H4 (cell line): ENCODE results near the gene CACHD1. TPM values are rescaled to one million over a fixed set of nuclear protein-coding genes. Genes with fewer than 3 reads are reported as not detected.
A peak's percentile ranks its signal among the peaks of the same experiment; 100 is the strongest.
"Not testable (repeated sequence)": the region's sequence is repeated elsewhere in the genome, so short reads cannot be mapped to it uniquely, and the experiment has no call there.

ENCODE experiments used
- DNase-seq: peaks from one replicate; pipeline ENCODE4 v3.0.0-alpha.2; 2015; ENCODE audit warnings: low spot score
- total RNA-seq: library from RNA; depleted of rRNA; stranded (reverse); fragments of >200 nt; shearing (Covaris generic); gene quantifications from 2 replicates; pipeline ENCODE4 v1.2.3, GENCODE V29; 2014

The CACHD1 gene
- total RNA-seq, 1 experiment from 2014 or later = 9.1 TPM

GRCh38 chr1:64496606-64497005 lies 26.7 kb downstream of the CACHD1 start:
- no peak for DNase-seq

- no peak for DNase-seq
Observed at GRCh38 chr1:64497088-64497883, 27.4 kb downstream of the CACHD1 start.

- DNase-seq = no peak
Observed at GRCh38 chr1:64498325-64498724, 28.4 kb downstream of the CACHD1 start.

- DNase-seq = no peak
Observed at GRCh38 chr1:64499011-64499410, 29.1 kb downstream of the CACHD1 start.

- DNase-seq = no peak
Observed at GRCh38 chr1:64499966-64500365, 30.0 kb downstream of the CACHD1 start.

GRCh38 chr1:64502083-64502482 lies 32.2 kb downstream of the CACHD1 start:
- no peak for DNase-seq

GRCh38 chr1:64502931-64503330 lies 33.0 kb downstream of the CACHD1 start:
- DNase-seq = no peak

GRCh38 chr1:64505232-64505943 lies 35.5 kb downstream of the CACHD1 start:
- DNase-seq = no peak

GRCh38 chr1:64505944-64506655 lies 36.2 kb downstream of the CACHD1 start:
- no peak for DNase-seq

GRCh38 chr1:64508629-64509028 lies 38.7 kb downstream of the CACHD1 start:
- no peak for DNase-seq

GRCh38 chr1:64511044-64511443 lies 41.1 kb downstream of the CACHD1 start:
- DNase-seq = no peak

GRCh38 chr1:64512206-64512605 lies 42.3 kb downstream of the CACHD1 start:
- DNase-seq = not testable (repeated sequence)

GRCh38 chr1:64513545-64513944 lies 43.6 kb downstream of the CACHD1 start:
- no peak for DNase-seq

GRCh38 chr1:64514197-64514765 lies 44.4 kb downstream of the CACHD1 start:
- peak; percentile 85 for DNase-seq

- peak; percentile 44 for DNase-seq
Observed at GRCh38 chr1:64515427-64515826, 45.5 kb downstream of the CACHD1 start.

- DNase-seq = no peak
Observed at GRCh38 chr1:64516301-64516700, 46.4 kb downstream of the CACHD1 start.

GRCh38 chr1:64516803-64517568 lies 47.1 kb downstream of the CACHD1 start:
- DNase-seq = no peak

- no peak for DNase-seq
Observed at GRCh38 chr1:64517640-64518039, 47.7 kb downstream of the CACHD1 start.

GRCh38 chr1:64518692-64519481 lies 49.0 kb downstream of the CACHD1 start:
- DNase-seq = no peak

GRCh38 chr1:64519901-64520300 lies 50.0 kb downstream of the CACHD1 start:
- no peak for DNase-seq

- no peak for DNase-seq
Observed at GRCh38 chr1:64522740-64523139, 52.8 kb downstream of the CACHD1 start.
